Endothelial cell of umbilical vein (primary cell): Measurements from ENCODE around the gene PIEZO2. TPM values are rescaled to one million over a fixed set of nuclear protein-coding genes. Genes with fewer than 3 reads are reported as not detected.

Experiments used
- BruUV-seq: library from RNA; stranded (reverse); fragments of 400-500 nt; replicated peaks from 2 replicates; lab custom pipeline; 2021; lab: Mats Ljungman, UMichigan
- CTCF ChIA-PET: fragments of 300-600, 350-600 bp; sonication (Branson Sonifier 250); formaldehyde crosslinking; loops from one replicate; lab custom pipeline; 2021; ENCODE audit warnings: antibody characterized with exemption, inconsistent platforms; lab: Charles Lee
- POLR2A ChIA-PET: fragments of 300-600, 350-600 bp; sonication (Branson Sonifier 250); formaldehyde crosslinking; loops from one replicate; lab custom pipeline; 2021; ENCODE audit warnings: antibody characterized with exemption, inconsistent platforms; lab: Charles Lee
- DNase-seq: peaks from one replicate; pipeline ENCODE4 v3.0.0-alpha.2; 2011; ENCODE audit warnings: low read depth, low spot score
- FAIRE-seq: peaks from 2 replicates; lab custom pipeline; 2011; peaks lifted over from hg19 to GRCh38; lab: Jason Lieb, UNC
- H2AFZ ChIP-seq: 2 replicates; pipeline ENCODE4 v1.6.0; 2012; ENCODE audit warnings: low read depth, low read length, control low read depth, inconsistent platforms
- H3K27ac ChIP-seq: 2 replicates; pipeline ENCODE4 v1.5.1; 2011; ENCODE audit warnings: low read depth, mild to moderate bottlenecking, control low read depth, low read length, moderate library complexity; ENCODE audit not compliant: insufficient read depth
- H3K27me3 ChIP-seq, 2 experiments: 2 replicates each; pipeline versions ENCODE4 v1.6.0 to v1.6.1; 2011; ENCODE audit warnings: low read length in 2 of 2, mixed read lengths in 1 of 2; ENCODE audit not compliant: control insufficient read depth in 2 of 2, insufficient read depth in 2 of 2
- H3K36me3 ChIP-seq, 2 experiments: 2 replicates in 1 of 2; 3 replicates in 1 of 2; pipeline ENCODE4 v1.5.1; 2011; ENCODE audit warnings: low read length in 2 of 2, mild to moderate bottlenecking in 1 of 2, moderate library complexity in 1 of 2; ENCODE audit not compliant: control insufficient read depth in 2 of 2, insufficient read depth in 2 of 2; ENCODE audit errors: extremely low read depth in 1 of 2
- H3K4me1 ChIP-seq: 3 replicates; pipeline ENCODE4 v1.5.1; 2011; ENCODE audit warnings: mild to moderate bottlenecking, low read length; ENCODE audit not compliant: control insufficient read depth, insufficient read depth; ENCODE audit errors: extremely low read depth
- H3K4me2 ChIP-seq: 2 replicates; pipeline ENCODE4 v1.6.1; 2011; ENCODE audit warnings: low read length, control low read depth, mixed read lengths; ENCODE audit not compliant: insufficient read depth
- H3K4me3 ChIP-seq, 3 experiments: fragments of 200-600 bp in 1 of 3; sonication (generic), shearing (Covaris generic) in 1 of 3; replicated peaks in 1 of 3; 2 replicates each; pipeline ENCODE4 v1.5.1; 2011 to 2016; ENCODE audit warnings: control low read depth in 3 of 3, low read length in 3 of 3, mild to moderate bottlenecking in 2 of 3, inconsistent platforms in 1 of 3, low read depth in 1 of 3, moderate library complexity in 1 of 3; ENCODE audit not compliant: insufficient read depth in 1 of 3
- H3K79me2 ChIP-seq: 2 replicates; pipeline ENCODE4 v1.6.0; 2012; ENCODE audit warnings: low read length, inconsistent platforms; ENCODE audit not compliant: control insufficient read depth, insufficient read depth
- H3K9ac ChIP-seq: replicated peaks from 2 replicates; pipeline ENCODE3; 2011; ENCODE audit warnings: low read length, control low read depth; ENCODE audit not compliant: insufficient read depth; ENCODE audit errors: extremely low read depth
- H3K9me1 ChIP-seq: replicated peaks from 3 replicates; pipeline ENCODE4 v1.6.0; 2011; ENCODE audit warnings: mild to moderate bottlenecking, low read length; ENCODE audit not compliant: control insufficient read depth, insufficient read depth; ENCODE audit errors: extremely low read depth
- H3K9me3 ChIP-seq: replicated peaks from 2 replicates; pipeline ENCODE4 v1.5.1; 2012; ENCODE audit warnings: low read length, inconsistent platforms; ENCODE audit not compliant: control insufficient read depth, insufficient read depth
- H4K20me1 ChIP-seq: replicated peaks from 2 replicates; pipeline ENCODE3; 2011; ENCODE audit warnings: mild to moderate bottlenecking, low read length; ENCODE audit not compliant: control insufficient read depth, insufficient read depth; ENCODE audit errors: extremely low read depth
- EZH2 ChIP-seq: IDR thresholded peaks from 2 replicates; pipeline ENCODE4 v1.6.1; 2012; ENCODE audit warnings: borderline replicate concordance, low read depth, mild to moderate bottlenecking, moderate library complexity, low read length, inconsistent platforms; ENCODE audit not compliant: severe bottlenecking
- FOS ChIP-seq: IDR thresholded peaks from 2 replicates; pipeline ENCODE4 v1.6.1; 2011; ENCODE audit warnings: mild to moderate bottlenecking, low read length, moderate library complexity, borderline replicate concordance; ENCODE audit not compliant: insufficient read depth
- GATA2 ChIP-seq: IDR thresholded peaks from 2 replicates; pipeline ENCODE4 v1.7.0; 2011; ENCODE audit warnings: low read depth, mild to moderate bottlenecking, moderate library complexity, mixed read lengths, low read length; ENCODE audit not compliant: insufficient read length, insufficient read depth
- JUN ChIP-seq: IDR thresholded peaks from 2 replicates; pipeline ENCODE4 v1.6.1; 2011; ENCODE audit warnings: borderline replicate concordance, low read depth; ENCODE audit not compliant: insufficient read length, insufficient read depth
- MYC ChIP-seq: IDR thresholded peaks from one replicate; pipeline ENCODE4 v1.6.1; 2011; ENCODE audit warnings: mild to moderate bottlenecking, low read depth, low read length
- POLR2A ChIP-seq: IDR thresholded peaks from 2 replicates; pipeline ENCODE4 v1.6.1; 2012; ENCODE audit warnings: low read depth, mild to moderate bottlenecking, control low read depth, low read length
- POLR2AphosphoS5 ChIP-seq: IDR thresholded peaks from 2 replicates; pipeline ENCODE4 v1.6.1; 2012; ENCODE audit warnings: low read depth, mild to moderate bottlenecking, control low read depth, low read length, moderate library complexity; ENCODE audit not compliant: insufficient read depth
- dilution Hi-C: fragments of 300-500 bp; cut with MboI; formaldehyde crosslinking; loops from one replicate; pipeline ENCODE4 v1.15.0; 2019; ENCODE audit warnings: low sequenced_read_pairs; ENCODE audit not compliant: extremely low pct_ligation_motif_present
- intact Hi-C: fragments of 100-400 bp; cut with micrococcal nuclease; formaldehyde crosslinking; loops from one replicate; pipeline ENCODE4 v1.10.0; 2022
- polyA plus RNA-seq, 4 experiments: library from polyadenylated mRNA; depleted of rRNA in 3 of 4; stranded (reverse) in 3 of 4; unstranded in 1 of 4; fragments of >200 nt; gene quantifications; 2 replicates each; pipeline versions ENCODE4 v1.2.1 to v1.2.3, GENCODE V29; 2011 to 2012; ENCODE audit warnings: missing spikeins in 1 of 4
- total RNA-seq: library from RNA; stranded (reverse); gene quantifications from 2 replicates; pipeline ENCODE4 v1.2.3, GENCODE V29; 2021
- TF ChIP-seq, protein P1 (sequence below): IDR thresholded peaks from 2 replicates; pipeline ENCODE4 v1.6.1; 2011; ENCODE audit not compliant: insufficient read depth, insufficient read length
- TF ChIP-seq, protein P2 (sequence below), 2 donors: IDR thresholded peaks; 1 replicate in 1 of 2; 2 replicates in 1 of 2; pipeline ENCODE4 v1.5.1; 2011; ENCODE audit warnings: low read length in 2 of 2, mild to moderate bottlenecking in 2 of 2, moderate library complexity in 2 of 2, control low read depth in 1 of 2, inconsistent platforms in 1 of 2, low read depth in 1 of 2; ENCODE audit not compliant: insufficient read depth in 1 of 2; ENCODE audit errors: extremely low read depth in 1 of 2

The PIEZO2 gene
- total and polyA plus RNA-seq, 2 donors (not counting 3 experiments of a cell fraction or from before 2014, with no cell fraction given): 1.7 to 11.2 TPM

DNA sequence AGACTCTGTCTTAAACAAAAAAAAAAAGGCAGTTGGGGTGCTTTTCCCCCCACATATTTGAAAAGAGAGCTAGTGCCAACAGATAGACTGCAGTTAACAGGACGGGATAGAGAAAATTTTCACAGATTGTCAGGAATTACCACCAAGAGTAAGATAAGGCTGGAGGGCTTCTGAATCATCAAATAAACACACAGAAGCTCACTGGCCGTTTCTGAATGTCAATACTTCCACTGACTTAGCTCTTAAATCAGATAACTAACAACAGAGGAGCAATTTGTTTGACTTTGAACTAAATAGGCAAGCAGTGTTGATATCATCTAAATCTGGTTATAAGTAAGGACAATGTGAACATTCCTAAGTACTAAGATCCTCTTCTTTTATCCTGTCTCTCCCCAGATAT is 34.7 kb downstream of the PIEZO2 start:
- H2AFZ ChIP-seq: no peak overlapping the region
- FAIRE-seq (no peak), DNase-seq (no peak)
- H3K4me2 ChIP-seq: no peak overlapping the region
- dilution Hi-C loops: no loop called here
- no peaks in the 10 kb centered on the region for H4K20me1 ChIP-seq
- no peaks in the 10 kb centered on the region for H3K79me2 ChIP-seq
- H3K4me1 ChIP-seq: no peaks in the 10 kb centered on the region
- H3K27ac ChIP-seq: no peak overlapping the region
- H3K36me3 ChIP-seq: no peaks in the 10 kb centered on the region
- TF ChIP-seq FOS: no peak
- TF ChIP-seq JUN: no peak
- TF ChIP-seq EZH2: no peak
- TF ChIP-seq GATA2: no peak
- TF ChIP-seq, protein P1, sequence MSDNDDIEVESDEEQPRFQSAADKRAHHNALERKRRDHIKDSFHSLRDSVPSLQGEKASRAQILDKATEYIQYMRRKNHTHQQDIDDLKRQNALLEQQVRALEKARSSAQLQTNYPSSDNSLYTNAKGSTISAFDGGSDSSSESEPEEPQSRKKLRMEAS: no peak
- TF ChIP-seq, protein P2, sequence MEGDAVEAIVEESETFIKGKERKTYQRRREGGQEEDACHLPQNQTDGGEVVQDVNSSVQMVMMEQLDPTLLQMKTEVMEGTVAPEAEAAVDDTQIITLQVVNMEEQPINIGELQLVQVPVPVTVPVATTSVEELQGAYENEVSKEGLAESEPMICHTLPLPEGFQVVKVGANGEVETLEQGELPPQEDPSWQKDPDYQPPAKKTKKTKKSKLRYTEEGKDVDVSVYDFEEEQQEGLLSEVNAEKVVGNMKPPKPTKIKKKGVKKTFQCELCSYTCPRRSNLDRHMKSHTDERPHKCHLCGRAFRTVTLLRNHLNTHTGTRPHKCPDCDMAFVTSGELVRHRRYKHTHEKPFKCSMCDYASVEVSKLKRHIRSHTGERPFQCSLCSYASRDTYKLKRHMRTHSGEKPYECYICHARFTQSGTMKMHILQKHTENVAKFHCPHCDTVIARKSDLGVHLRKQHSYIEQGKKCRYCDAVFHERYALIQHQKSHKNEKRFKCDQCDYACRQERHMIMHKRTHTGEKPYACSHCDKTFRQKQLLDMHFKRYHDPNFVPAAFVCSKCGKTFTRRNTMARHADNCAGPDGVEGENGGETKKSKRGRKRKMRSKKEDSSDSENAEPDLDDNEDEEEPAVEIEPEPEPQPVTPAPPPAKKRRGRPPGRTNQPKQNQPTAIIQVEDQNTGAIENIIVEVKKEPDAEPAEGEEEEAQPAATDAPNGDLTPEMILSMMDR (IDR thresholded peaks at IDR 0.05; ENCODE audit: extremely low read depth in 1 of 2, insufficient read depth in 1 of 2, low read depth in 1 of 2, low read length in 2 of 2): no peak
- TF ChIP-seq POLR2AphosphoS5: no peak
- TF ChIP-seq POLR2A: no peak
- no peak for TF ChIP-seq MYC
- no peaks in the 10 kb centered on the region for H3K9me3 ChIP-seq
- CTCF ChIA-PET: interaction anchor here (1.0 to 1.2 kb wide), 2 partner anchors 9 to 263 kb away, joined by 3 to 4 read pairs; no protein-coding TSS in a partner anchor
- H3K4me3 ChIP-seq: no peak overlapping the region
- no peaks in the 10 kb centered on the region for H3K9me1 ChIP-seq
- intact Hi-C loops: no loop called here
- BruUV-seq: no TSS peak
- POLR2A ChIA-PET: no interaction called here
- peaks cover 0 to 2% of the 10 kb centered on the region in 2 experiments for H3K27me3 ChIP-seq
- no peak overlapping the region for H3K9ac ChIP-seq
